Naive thymus-derived CD4-positive, alpha-beta T cell (primary cell): ENCODE measurements around the gene CCDC120. TPM values are rescaled to one million over a fixed set of nuclear protein-coding genes. Genes with fewer than 3 reads are reported as not detected.

Source experiments
- ATAC-seq: fragments of 150-1000 bp; cut with Tn5 transposase; 2 replicates; pipeline ENCODE4 v1.10.0; 2021; ENCODE audit warnings: mild to moderate bottlenecking, moderate library complexity
- CTCF ChIA-PET: fragments of 350-600 bp; sonication (Branson Sonifier 250); formaldehyde crosslinking; loops from one replicate; lab custom pipeline; 2021; ENCODE audit warnings: antibody characterized with exemption; lab: Charles Lee
- POLR2A ChIA-PET: fragments of 350-600 bp; sonication (Branson Sonifier 250); formaldehyde crosslinking; loops from one replicate; lab custom pipeline; 2021; ENCODE audit warnings: antibody characterized with exemption, inconsistent platforms; lab: Charles Lee
- DNase-seq, 9 donors: peaks; one replicate each; pipeline versions ENCODE4 v3.0.0 to v3.0.0-alpha.2; 2020 to 2022; ENCODE audit warnings: mixed read lengths in 1 of 9
- H3K27ac ChIP-seq: one replicate; pipeline ENCODE4 v1.7.0; 2013; ENCODE audit warnings: mild to moderate bottlenecking, low read depth, low read length, moderate library complexity
- H3K27me3 ChIP-seq, 2 donors: one replicate each; pipeline ENCODE4 v1.7.0; 2013; ENCODE audit warnings: low read length in 2 of 2, mild to moderate bottlenecking in 2 of 2, moderate library complexity in 2 of 2; ENCODE audit not compliant: control insufficient read depth in 2 of 2, insufficient read depth in 2 of 2
- H3K36me3 ChIP-seq, 3 experiments: 1 replicate in 2 of 3; 2 replicates in 1 of 3; pipeline ENCODE4 v1.7.0; 2013; ENCODE audit warnings: low read length in 3 of 3, mild to moderate bottlenecking in 3 of 3, moderate library complexity in 1 of 3; ENCODE audit not compliant: insufficient read depth in 3 of 3, control insufficient read depth in 2 of 3
- H3K4me1 ChIP-seq, 2 donors: one replicate each; pipeline ENCODE4 v1.7.0; 2013; ENCODE audit warnings: low read length in 2 of 2, mild to moderate bottlenecking in 2 of 2, moderate library complexity in 1 of 2; ENCODE audit not compliant: control insufficient read depth in 2 of 2, insufficient read depth in 2 of 2
- H3K4me3 ChIP-seq: 2 replicates; pipeline ENCODE4 v1.7.0; 2013; ENCODE audit warnings: mild to moderate bottlenecking, low read length
- H3K9me3 ChIP-seq, 3 experiments: 1 replicate in 2 of 3; 2 replicates in 1 of 3; pipeline ENCODE4 v1.7.0; 2013; ENCODE audit warnings: low read length in 3 of 3; ENCODE audit not compliant: control insufficient read depth in 2 of 3
- H3K27ac Mint-ChIP-seq, 9 donors: one replicate each; pipeline ENCODE4 v1.8.0; 2020 to 2022; ENCODE audit warnings: mixed read lengths in 9 of 9, mild to moderate bottlenecking in 8 of 9, moderate library complexity in 5 of 9, inconsistent platforms in 2 of 9
- H3K27me3 Mint-ChIP-seq, 5 donors: one replicate each; pipeline ENCODE4 v1.8.0; 2021 to 2022; ENCODE audit warnings: mixed read lengths in 5 of 5, mild to moderate bottlenecking in 1 of 5
- H3K36me3 Mint-ChIP-seq, 5 donors: one replicate each; pipeline ENCODE4 v1.8.0; 2020 to 2022; ENCODE audit warnings: mixed read lengths in 5 of 5, mild to moderate bottlenecking in 3 of 5, inconsistent platforms in 1 of 5
- H3K4me1 Mint-ChIP-seq, 7 donors: one replicate each; pipeline ENCODE4 v1.8.0; 2020 to 2022; ENCODE audit warnings: mixed read lengths in 7 of 7, mild to moderate bottlenecking in 3 of 7, inconsistent platforms in 1 of 7
- H3K4me3 Mint-ChIP-seq, 10 donors: one replicate each; pipeline ENCODE4 v1.8.0; 2020 to 2022; ENCODE audit warnings: mild to moderate bottlenecking in 10 of 10, mixed read lengths in 10 of 10, moderate library complexity in 6 of 10, inconsistent platforms in 2 of 10
- H3K9me3 Mint-ChIP-seq, 11 donors: one replicate each; pipeline ENCODE4 v1.8.0; 2020 to 2022; ENCODE audit warnings: mixed read lengths in 11 of 11, mild to moderate bottlenecking in 4 of 11, inconsistent platforms in 1 of 11, moderate library complexity in 1 of 11
- intact Hi-C, 2 donors: fragments of 100-400 bp; cut with micrococcal nuclease; formaldehyde crosslinking; loops; one replicate each; pipeline ENCODE4 v1.15.1; 2023
- polyA plus RNA-seq, 2 donors: library from polyadenylated mRNA; unstranded; fragments of 300-500 nt; fragmentation: Illumina TruSeq; gene quantifications; one replicate each; pipeline ENCODE4 v1.2.3, GENCODE V29; 2021
- total RNA-seq, 6 experiments: library from RNA in 5 of 6; stranded (reverse) in 5 of 6; gene quantifications; 1 replicate in 5 of 6; 2 replicates in 1 of 6; pipeline ENCODE4 v1.2.3 and lab custom pipeline; 2021 to 2026

The CCDC120 gene
- total and polyA plus RNA-seq, 7 experiments from 2014 or later = 1.3 to 15.1 (median 11.0) TPM

GRCh38 chrX:49089553-49089952 is 30.8 kb downstream of the CCDC120 start:
- Histone ChIP-seq H3K4me1 (no peaks in the 10 kb centered on the region), H3K27ac (no peak overlapping the region), H3K36me3 (no peaks in the 10 kb centered on the region), H3K4me3 (no peak overlapping the region), H3K9me3 (no peaks in the 10 kb centered on the region), H3K27me3 (no peaks in the 10 kb centered on the region)
- H3K36me3 Mint-ChIP-seq = no peaks in the 10 kb centered on the region
- no peaks in the 10 kb centered on the region for H3K4me1 Mint-ChIP-seq
- intact Hi-C loops = no loop called here
- ChIA-PET POLR2A (interaction anchor here (1.2 kb wide), 1 partner anchor 8 kb away, joined by 5 read pairs; no protein-coding TSS in a partner anchor), CTCF (no interaction called here)
- no peak for DNase-seq
- ATAC-seq = no peak
- H3K9me3 Mint-ChIP-seq = no peaks in the 10 kb centered on the region
- H3K27me3 Mint-ChIP-seq = no peaks in the 10 kb centered on the region
- H3K27ac Mint-ChIP-seq = no peak overlapping the region
- no peak overlapping the region for H3K4me3 Mint-ChIP-seq

GRCh38 chrX:49096419-49096818 is 37.6 kb downstream of the CCDC120 start:
- peaks cover 0 to 4% (median 0%) of the 10 kb centered on the region in 7 donors for H3K4me1 Mint-ChIP-seq
- H3K4me3 Mint-ChIP-seq = no peak overlapping the region
- Histone ChIP-seq H3K4me1 (no peaks in the 10 kb centered on the region), H3K36me3 (no peaks in the 10 kb centered on the region), H3K27me3 (no peaks in the 10 kb centered on the region), H3K4me3 (no peak overlapping the region), H3K9me3 (no peaks in the 10 kb centered on the region), H3K27ac (no peak overlapping the region)
- CTCF ChIA-PET = no interaction called here
- H3K9me3 Mint-ChIP-seq = no peaks in the 10 kb centered on the region
- intact Hi-C loops = no loop called here
- no peak for ATAC-seq
- no peak overlapping the region for H3K27ac Mint-ChIP-seq
- POLR2A ChIA-PET = no interaction called here
- DNase-seq = no peak
- no peaks in the 10 kb centered on the region for H3K36me3 Mint-ChIP-seq
- H3K27me3 Mint-ChIP-seq = no peaks in the 10 kb centered on the region

DNA sequence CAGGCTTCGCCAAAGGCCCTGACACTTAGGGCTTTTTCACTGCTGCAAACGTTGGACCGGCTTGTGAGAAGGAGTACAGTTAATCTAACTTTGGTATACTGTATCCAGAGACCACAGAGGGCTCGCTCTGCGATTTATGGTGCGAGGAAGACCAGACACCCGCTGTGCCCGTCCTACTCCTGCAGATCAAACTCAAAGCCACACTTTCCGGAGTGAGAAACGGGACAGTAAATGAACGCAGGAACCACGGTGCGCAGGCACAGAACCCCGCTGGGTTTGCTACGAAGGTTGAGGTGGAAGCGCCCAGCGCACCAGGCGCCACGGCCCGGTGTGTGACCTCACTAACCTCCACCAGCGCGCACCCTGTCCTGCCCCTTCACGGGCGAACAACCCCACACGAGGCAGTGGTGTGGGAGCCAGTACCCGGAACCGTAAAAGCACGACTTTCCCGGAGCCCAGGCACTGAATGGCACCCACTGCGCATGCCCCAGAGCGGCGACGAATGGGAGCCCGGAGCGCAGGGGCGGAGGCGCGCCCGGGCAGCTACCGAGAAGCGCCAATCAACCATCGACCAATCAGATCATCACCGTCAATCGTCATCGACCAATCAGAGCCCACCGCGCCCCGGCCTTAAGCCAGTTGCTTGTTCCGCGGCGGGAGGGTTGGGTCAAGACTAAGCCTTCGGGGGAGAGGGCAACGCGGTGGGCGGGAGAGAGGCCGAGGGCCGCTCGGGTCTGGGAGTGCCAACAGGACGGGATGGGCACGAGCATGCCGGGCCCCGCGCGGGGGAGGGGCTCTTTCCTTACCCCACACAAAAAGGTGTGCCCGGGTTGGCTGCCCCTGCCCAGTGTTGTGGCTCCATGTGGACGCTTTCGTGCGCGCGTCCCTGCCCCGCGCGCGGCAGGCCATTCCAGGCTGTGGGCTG is 42.2 kb downstream of the CCDC120 start:
- peak; percentile 97 for ATAC-seq
- peak overlapping the region; percentile 74 to 95 (median 91) for H3K27ac Mint-ChIP-seq
- no peaks in the 10 kb centered on the region for H3K9me3 ChIP-seq
- CTCF ChIA-PET = no interaction called here
- DNase-seq = peak; percentile 75 to 90 (median 87)
- POLR2A ChIA-PET = interaction anchor here (0.6 to 1.0 kb wide), 4 partner anchors 19 to 66 kb away, joined by 3 to 12 read pairs (median 3); partner anchors contain the start of gene WDR45
- H3K9me3 Mint-ChIP-seq = no peaks in the 10 kb centered on the region
- H3K36me3 Mint-ChIP-seq = no peaks in the 10 kb centered on the region
- H3K27ac ChIP-seq = peak overlapping the region; percentile 78
- H3K4me3 Mint-ChIP-seq = peak overlapping the region; percentile 80 to 93 (median 90)
- H3K4me3 ChIP-seq = peak overlapping the region; percentile 82
- H3K4me1 Mint-ChIP-seq = peaks cover 0 to 8% (median 0%) of the 10 kb centered on the region in 7 donors
- no peaks in the 10 kb centered on the region for H3K4me1 ChIP-seq
- no peaks in the 10 kb centered on the region for H3K27me3 Mint-ChIP-seq
- intact Hi-C loops = loop anchor here (1.0 to 10.0 kb wide), 10 partner anchors 21 to 168 kb away; partner anchors contain the start of genes GPKOW (in 2 of the 2), KCND1 (in 2 of the 2), PRAF2 (in 2 of the 2) and TFE3 (in 2 of the 2)
- H3K27me3 ChIP-seq = no peaks in the 10 kb centered on the region
- H3K36me3 ChIP-seq = no peaks in the 10 kb centered on the region

- H3K4me3 ChIP-seq = peak overlapping the region; percentile 82
- POLR2A ChIA-PET = interaction anchor here (0.6 to 1.0 kb wide), 5 partner anchors 18 to 65 kb away, joined by 3 to 12 read pairs (median 3); partner anchors contain the start of gene WDR45
- CTCF ChIA-PET = no interaction called here
These were observed 42.8 kb downstream of the CCDC120 start for GRCh38 chrX:49101629-49101984.

GRCh38 chrX:49102190-49102589 is 43.4 kb downstream of the CCDC120 start:
- Histone ChIP-seq H3K27me3 (no peaks in the 10 kb centered on the region), H3K4me1 (no peaks in the 10 kb centered on the region), H3K9me3 (no peaks in the 10 kb centered on the region), H3K27ac (no peak overlapping the region), H3K4me3 (no peak overlapping the region), H3K36me3 (no peaks in the 10 kb centered on the region)
- Mint-ChIP-seq H3K4me3 (peak overlapping the region; percentile 49 to 93 (median 88)), H3K27ac (peak overlapping the region in 6 of 9 donors; percentile 13 to 89 (median 70)), H3K27me3 (no peaks in the 10 kb centered on the region), H3K9me3 (no peaks in the 10 kb centered on the region), H3K4me1 (peaks cover 0 to 8% (median 2%) of the 10 kb centered on the region in 7 donors), H3K36me3 (no peaks in the 10 kb centered on the region)
- ATAC-seq = no peak
- intact Hi-C loops = loop anchor here (5.0 to 10.0 kb wide), 3 partner anchors 60 to 130 kb away; partner anchors contain the start of genes KCND1 (in 2 of the 2) and TFE3 (in 1 of the 2)
- CTCF ChIA-PET = no interaction called here
- DNase-seq = no peak
- POLR2A ChIA-PET = interaction anchor here (0.7 kb wide), 1 partner anchor 57 kb away, joined by 3 read pairs; no protein-coding TSS in a partner anchor

More at GRCh38 chrX:49101629-49101984, 42.8 kb downstream of the CCDC120 start:
- H3K27ac ChIP-seq = peak overlapping the region; percentile 78
- intact Hi-C loops = loop anchor here (1.0 to 10.0 kb wide), 10 partner anchors 21 to 168 kb away; partner anchors contain the start of genes GPKOW (in 2 of the 2), KCND1 (in 2 of the 2), PRAF2 (in 2 of the 2) and TFE3 (in 2 of the 2)
- H3K4me3 Mint-ChIP-seq = peak overlapping the region; percentile 34 to 93 (median 88)
- H3K27me3 ChIP-seq = no peaks in the 10 kb centered on the region
- no peaks in the 10 kb centered on the region for H3K9me3 Mint-ChIP-seq
- ATAC-seq = no peak
- H3K27ac Mint-ChIP-seq = peak overlapping the region in 8 of 9 donors; percentile 58 to 93 (median 84)
- DNase-seq = no peak
- H3K9me3 ChIP-seq = no peaks in the 10 kb centered on the region
- peaks cover 0 to 8% (median 2%) of the 10 kb centered on the region in 7 donors for H3K4me1 Mint-ChIP-seq
- H3K4me1 ChIP-seq = no peaks in the 10 kb centered on the region
- no peaks in the 10 kb centered on the region for H3K36me3 ChIP-seq
- H3K36me3 Mint-ChIP-seq = no peaks in the 10 kb centered on the region
- no peaks in the 10 kb centered on the region for H3K27me3 Mint-ChIP-seq

GRCh38 chrX:49103637-49104036 is 44.8 kb downstream of the CCDC120 start:
- no peaks in the 10 kb centered on the region for H3K27me3 Mint-ChIP-seq
- no peak overlapping the region for H3K27ac Mint-ChIP-seq
- H3K9me3 Mint-ChIP-seq = no peaks in the 10 kb centered on the region
- intact Hi-C loops = loop anchor here (5.0 to 10.0 kb wide), 3 partner anchors 61 to 131 kb away; partner anchors contain the start of genes KCND1 (in 2 of the 2) and TFE3 (in 1 of the 2)
- ChIA-PET CTCF (no interaction called here), POLR2A (no interaction called here)
- peaks cover 0 to 1% (median 0%) of the 10 kb centered on the region in 5 donors for H3K36me3 Mint-ChIP-seq
- H3K9me3 ChIP-seq = no peaks in the 10 kb centered on the region
- no peaks in the 10 kb centered on the region for H3K36me3 ChIP-seq
- DNase-seq = no peak
- ATAC-seq = no peak
- H3K4me1 ChIP-seq = no peaks in the 10 kb centered on the region
- no peaks in the 10 kb centered on the region for H3K27me3 ChIP-seq
- H3K27ac ChIP-seq = no peak overlapping the region
- no peak overlapping the region for H3K4me3 ChIP-seq
- H3K4me3 Mint-ChIP-seq = no peak overlapping the region
- H3K4me1 Mint-ChIP-seq = peaks cover 0 to 8% (median 2%) of the 10 kb centered on the region in 7 donors
